Measurements from ENCODE around the gene GSK3B. TPM values are rescaled to one million over a fixed set of nuclear protein-coding genes. Genes with fewer than 3 reads are reported as not detected.

The GSK3B gene
- total and polyA plus RNA-seq, 2 experiments from 2014 or later = 29.0 to 45.3 TPM

DNA sequence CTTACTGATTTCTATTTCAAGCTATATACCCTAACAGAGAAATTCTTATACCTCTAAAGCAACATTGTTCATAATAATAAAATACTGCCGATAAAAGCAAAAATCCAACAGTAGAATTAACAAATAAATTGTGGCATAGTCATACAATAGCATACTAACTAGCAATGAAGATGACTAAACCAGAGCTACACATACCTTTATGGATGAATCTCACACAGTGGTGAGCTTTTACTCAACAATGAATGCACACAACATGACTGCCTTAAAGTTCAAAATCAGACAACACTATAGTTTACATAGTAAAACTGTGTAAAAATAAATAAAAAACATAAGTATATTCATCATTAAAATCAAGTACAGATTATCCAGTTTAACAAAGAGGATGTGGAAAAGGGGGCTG lies 213.3 kb downstream of the GSK3B start (continued):
- TF ChIP-seq CTCF (conservative IDR thresholded peaks at IDR 0.05; ENCODE audit: low read depth in 2 of 2) (no peak), JUNB (IDR thresholded peaks at IDR 0.05; ENCODE audit: unreplicated experiment) (no peak), EZH2phosphoT487 (IDR thresholded peaks at IDR 0.05; ENCODE audit: unreplicated experiment) (no peak), REST (IDR thresholded peaks at IDR 0.05; ENCODE audit: unreplicated experiment) (no peak), ZNF114 (CRISPR knock-in tag; IDR thresholded peaks at IDR 0.05) (no peak), ZNF331 (CRISPR knock-in tag; IDR thresholded peaks at IDR 0.05; ENCODE audit: low read depth) (no peak)

GRCh38 chr3:119873646-119874045 lies 220.6 kb downstream of the GSK3B start:
- Histone ChIP-seq H3K27me3 (ENCODE audit: insufficient read depth) (no peaks in the 10 kb centered on the region), H3F3A (replicated peaks; ENCODE audit: low read depth) (no peaks in the 10 kb centered on the region), H2AFZ (no peak overlapping the region), H3K36me3 (ENCODE audit: insufficient read depth) (no peaks in the 10 kb centered on the region), H3K4me3 (no peak overlapping the region), H3K4me1 (ENCODE audit: insufficient read depth) (peaks cover 16% of the 10 kb centered on the region), H3K4me2 (no peak overlapping the region), H3K9me2 (ENCODE audit: insufficient read depth) (no peaks in the 10 kb centered on the region), H3K27ac (ENCODE audit: low read depth) (no peak overlapping the region), H4K20me1 (replicated peaks; ENCODE audit: insufficient read depth) (0 out of 2 replicates have a peak, but pooled peaks cover 3% of the 10 kb centered on the region), H3K79me2 (replicated peaks; ENCODE audit: insufficient read depth) (no peaks in the 10 kb centered on the region)
- H3K4me1 Mint-ChIP-seq = peaks cover 19% of the 10 kb centered on the region; the same call in 2 of the 3 replicates
- H3K36me3 Mint-ChIP-seq (ENCODE audit: low read depth) = no peaks in the 10 kb centered on the region
- no peak overlapping the region for H3K4me3 Mint-ChIP-seq
- no peaks in the 10 kb centered on the region; the same call in 2 of the 3 replicates for H3K9me3 Mint-ChIP-seq
- DNase-seq (ENCODE audit: low spot score) (no peak), ATAC-seq (no peak)
- peaks cover 3% of the 10 kb centered on the region for H3K27me3 Mint-ChIP-seq (ENCODE audit: insufficient read depth, low read depth, poor library complexity)
- H3K27ac Mint-ChIP-seq = no peak overlapping the region
- TF ChIP-seq CREB1 (CRISPR knock-in tag; IDR thresholded peaks at IDR 0.05; ENCODE audit: low read depth) = no peak
- TF ChIP-seq ZNF331 (CRISPR knock-in tag; IDR thresholded peaks at IDR 0.05; ENCODE audit: low read depth) = no peak
- TF ChIP-seq POLR2AphosphoS5 (IDR thresholded peaks at IDR 0.05; ENCODE audit: low read depth) = no peak
- TF ChIP-seq REST (IDR thresholded peaks at IDR 0.05; ENCODE audit: unreplicated experiment) = no peak
- TF ChIP-seq NANOG (IDR thresholded peaks at IDR 0.05; ENCODE audit: borderline replicate concordance) = no peak
- no peak for TF ChIP-seq JUNB (IDR thresholded peaks at IDR 0.05; ENCODE audit: unreplicated experiment)
- TF ChIP-seq, protein P1, sequence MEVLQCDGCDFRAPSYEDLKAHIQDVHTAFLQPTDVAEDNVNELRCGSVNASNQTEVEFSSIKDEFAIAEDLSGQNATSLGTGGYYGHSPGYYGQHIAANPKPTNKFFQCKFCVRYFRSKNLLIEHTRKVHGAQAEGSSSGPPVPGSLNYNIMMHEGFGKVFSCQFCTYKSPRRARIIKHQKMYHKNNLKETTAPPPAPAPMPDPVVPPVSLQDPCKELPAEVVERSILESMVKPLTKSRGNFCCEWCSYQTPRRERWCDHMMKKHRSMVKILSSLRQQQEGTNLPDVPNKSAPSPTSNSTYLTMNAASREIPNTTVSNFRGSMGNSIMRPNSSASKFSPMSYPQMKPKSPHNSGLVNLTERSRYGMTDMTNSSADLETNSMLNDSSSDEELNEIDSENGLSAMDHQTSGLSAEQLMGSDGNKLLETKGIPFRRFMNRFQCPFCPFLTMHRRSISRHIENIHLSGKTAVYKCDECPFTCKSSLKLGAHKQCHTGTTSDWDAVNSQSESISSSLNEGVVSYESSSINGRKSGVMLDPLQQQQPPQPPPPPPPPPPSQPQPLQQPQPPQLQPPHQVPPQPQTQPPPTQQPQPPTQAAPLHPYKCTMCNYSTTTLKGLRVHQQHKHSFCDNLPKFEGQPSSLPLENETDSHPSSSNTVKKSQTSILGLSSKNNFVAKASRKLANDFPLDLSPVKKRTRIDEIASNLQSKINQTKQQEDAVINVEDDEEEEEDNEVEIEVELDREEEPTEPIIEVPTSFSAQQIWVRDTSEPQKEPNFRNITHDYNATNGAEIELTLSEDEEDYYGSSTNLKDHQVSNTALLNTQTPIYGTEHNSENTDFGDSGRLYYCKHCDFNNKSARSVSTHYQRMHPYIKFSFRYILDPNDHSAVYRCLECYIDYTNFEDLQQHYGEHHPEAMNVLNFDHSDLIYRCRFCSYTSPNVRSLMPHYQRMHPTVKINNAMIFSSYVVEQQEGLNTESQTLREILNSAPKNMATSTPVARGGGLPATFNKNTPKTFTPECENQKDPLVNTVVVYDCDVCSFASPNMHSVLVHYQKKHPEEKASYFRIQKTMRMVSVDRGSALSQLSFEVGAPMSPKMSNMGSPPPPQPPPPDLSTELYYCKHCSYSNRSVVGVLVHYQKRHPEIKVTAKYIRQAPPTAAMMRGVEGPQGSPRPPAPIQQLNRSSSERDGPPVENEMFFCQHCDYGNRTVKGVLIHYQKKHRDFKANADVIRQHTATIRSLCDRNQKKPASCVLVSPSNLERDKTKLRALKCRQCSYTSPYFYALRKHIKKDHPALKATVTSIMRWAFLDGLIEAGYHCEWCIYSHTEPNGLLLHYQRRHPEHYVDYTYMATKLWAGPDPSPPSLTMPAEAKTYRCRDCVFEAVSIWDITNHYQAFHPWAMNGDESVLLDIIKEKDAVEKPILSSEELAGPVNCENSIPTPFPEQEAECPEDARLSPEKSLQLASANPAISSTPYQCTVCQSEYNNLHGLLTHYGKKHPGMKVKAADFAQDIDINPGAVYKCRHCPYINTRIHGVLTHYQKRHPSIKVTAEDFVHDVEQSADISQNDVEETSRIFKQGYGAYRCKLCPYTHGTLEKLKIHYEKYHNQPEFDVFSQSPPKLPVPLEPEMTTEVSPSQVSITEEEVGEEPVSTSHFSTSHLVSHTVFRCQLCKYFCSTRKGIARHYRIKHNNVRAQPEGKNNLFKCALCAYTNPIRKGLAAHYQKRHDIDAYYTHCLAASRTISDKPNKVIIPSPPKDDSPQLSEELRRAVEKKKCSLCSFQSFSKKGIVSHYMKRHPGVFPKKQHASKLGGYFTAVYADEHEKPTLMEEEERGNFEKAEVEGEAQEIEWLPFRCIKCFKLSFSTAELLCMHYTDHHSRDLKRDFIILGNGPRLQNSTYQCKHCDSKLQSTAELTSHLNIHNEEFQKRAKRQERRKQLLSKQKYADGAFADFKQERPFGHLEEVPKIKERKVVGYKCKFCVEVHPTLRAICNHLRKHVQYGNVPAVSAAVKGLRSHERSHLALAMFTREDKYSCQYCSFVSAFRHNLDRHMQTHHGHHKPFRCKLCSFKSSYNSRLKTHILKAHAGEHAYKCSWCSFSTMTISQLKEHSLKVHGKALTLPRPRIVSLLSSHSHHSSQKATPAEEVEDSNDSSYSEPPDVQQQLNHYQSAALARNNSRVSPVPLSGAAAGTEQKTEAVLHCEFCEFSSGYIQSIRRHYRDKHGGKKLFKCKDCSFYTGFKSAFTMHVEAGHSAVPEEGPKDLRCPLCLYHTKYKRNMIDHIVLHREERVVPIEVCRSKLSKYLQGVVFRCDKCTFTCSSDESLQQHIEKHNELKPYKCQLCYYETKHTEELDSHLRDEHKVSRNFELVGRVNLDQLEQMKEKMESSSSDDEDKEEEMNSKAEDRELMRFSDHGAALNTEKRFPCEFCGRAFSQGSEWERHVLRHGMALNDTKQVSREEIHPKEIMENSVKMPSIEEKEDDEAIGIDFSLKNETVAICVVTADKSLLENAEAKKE (CRISPR knock-in tag; IDR thresholded peaks at IDR 0.05) = no peak
- no peak for TF ChIP-seq ZNF114 (CRISPR knock-in tag; IDR thresholded peaks at IDR 0.05)

Measured in GM23338 (cell line).